HepG2 (cell line): Measurements from ENCODE around the gene TMEM240. TPM values are rescaled to one million over a fixed set of nuclear protein-coding genes. Genes with fewer than 3 reads are reported as not detected.

Experiments
- AKNA ChIP-seq: sonication (generic); formaldehyde crosslinking; IDR thresholded peaks from 2 replicates; pipeline ENCODE4 v1.4.0; 2020; ENCODE audit warnings: missing genetic modification reagents, borderline replicate concordance
- GABPA ChIP-seq, 2 experiments: IDR thresholded peaks; 2 replicates each; pipeline ENCODE4 v1.6.1; 2011 to 2016; ENCODE audit warnings: low read depth in 2 of 2, low read length in 1 of 2, missing biosample characterization in 1 of 2, missing genetic modification characterization in 1 of 2
- IRF9 ChIP-seq: sonication (generic); formaldehyde crosslinking; IDR thresholded peaks from 2 replicates; pipeline ENCODE4 v1.8.0; 2022; ENCODE audit warnings: missing genetic modification reagents, mild to moderate bottlenecking, borderline replicate concordance
- SIN3A ChIP-seq: IDR thresholded peaks from 2 replicates; pipeline ENCODE4 v1.6.1; 2011; ENCODE audit warnings: low read depth, mild to moderate bottlenecking, control low read depth, low read length, borderline replicate concordance
- ZNF101 ChIP-seq: sonication (generic); formaldehyde crosslinking; IDR thresholded peaks from 2 replicates; pipeline ENCODE4 v1.4.0; 2020; ENCODE audit warnings: mild to moderate bottlenecking, low read depth, missing genetic modification reagents, borderline replicate concordance
- ZNF772 ChIP-seq: sonication (generic); formaldehyde crosslinking; IDR thresholded peaks from 2 replicates; pipeline ENCODE4 v1.5.0; 2020; ENCODE audit warnings: mild to moderate bottlenecking, missing genetic modification reagents
- ZNF883 ChIP-seq: sonication (generic); formaldehyde crosslinking; IDR thresholded peaks from 2 replicates; pipeline ENCODE4 v1.5.1; 2020; ENCODE audit warnings: mild to moderate bottlenecking, missing genetic modification reagents; ENCODE audit errors: not compliant biosample characterization
- polyA plus RNA-seq, 8 experiments: library from polyadenylated mRNA; depleted of rRNA in 3 of 8; stranded (reverse) in 7 of 8; unstranded in 1 of 8; fragments of >200 nt; fragmentation: Illumina TruSeq in 4 of 8; extraction: Trizol in 4 of 8; gene quantifications; 2 replicates each; pipeline versions ENCODE4 v1.2.1 to v1.2.3, GENCODE V29; 2011 to 2016; ENCODE audit warnings: low read depth in 4 of 8, missing spikeins in 1 of 8, mixed read lengths in 1 of 8; ENCODE audit not compliant: insufficient read depth in 1 of 8
- total RNA-seq, 5 experiments: library from RNA; depleted of rRNA; stranded (reverse); fragments of >200 nt; fragmentation: Illumina TruSeq; extraction: Trizol; gene quantifications; 2 replicates each; pipeline ENCODE4 v1.2.3, GENCODE V29; 2016; ENCODE audit warnings: low read depth in 1 of 5
- TF ChIP-seq, protein P1 (sequence below): sonication (generic); formaldehyde crosslinking; IDR thresholded peaks from 2 replicates; pipeline ENCODE4 v1.5.1; 2020; ENCODE audit warnings: missing genetic modification reagents, mild to moderate bottlenecking, borderline replicate concordance
- TF ChIP-seq, protein P2 (sequence below): sonication (generic); formaldehyde crosslinking; IDR thresholded peaks from 2 replicates; pipeline ENCODE4 v1.4.0; 2020; ENCODE audit warnings: missing genetic modification reagents, borderline replicate concordance
- TF ChIP-seq, protein P3 (sequence below), 2 experiments: fragments of 450-650 bp in 1 of 2; sonication (generic) in 1 of 2; formaldehyde crosslinking; IDR thresholded peaks; 2 replicates each; pipeline versions ENCODE4 v1.5.0 to v1.8.0; 2020 to 2022; ENCODE audit warnings: mild to moderate bottlenecking in 1 of 2, missing genetic modification reagents in 1 of 2

The TMEM240 gene
- total and polyA plus RNA-seq, 2 of the 13 experiments (the other 11 are each of a cell fraction or from before 2014, with no cell fraction given): 0.17 TPM; not detected in 1

GRCh38 chr1:1511533-1512285, 28.7 kb downstream of the TMEM240 start, which contains the start of gene ATAD3A (continued):
- peak; percentile 27; the same call in 1 of the 2 replicates for TF ChIP-seq IRF9 (CRISPR knock-in tag)
- TF ChIP-seq SIN3A: peak; percentile 96; the same call in 1 of the 2 replicates
- peak; percentile 40 for TF ChIP-seq ZNF883 (CRISPR knock-in tag)
- TF ChIP-seq ZNF101: no peak
- TF ChIP-seq GABPA (IDR thresholded peaks at IDR 0.05; ENCODE audit: low read depth, low read length): 0 out of 2 replicates have a peak, but pooled peaks have one; percentile 30
- TF ChIP-seq GABPA (CRISPR knock-in tag; IDR thresholded peaks at IDR 0.05; ENCODE audit: low read depth): peak; percentile 82
- TF ChIP-seq, protein P1, sequence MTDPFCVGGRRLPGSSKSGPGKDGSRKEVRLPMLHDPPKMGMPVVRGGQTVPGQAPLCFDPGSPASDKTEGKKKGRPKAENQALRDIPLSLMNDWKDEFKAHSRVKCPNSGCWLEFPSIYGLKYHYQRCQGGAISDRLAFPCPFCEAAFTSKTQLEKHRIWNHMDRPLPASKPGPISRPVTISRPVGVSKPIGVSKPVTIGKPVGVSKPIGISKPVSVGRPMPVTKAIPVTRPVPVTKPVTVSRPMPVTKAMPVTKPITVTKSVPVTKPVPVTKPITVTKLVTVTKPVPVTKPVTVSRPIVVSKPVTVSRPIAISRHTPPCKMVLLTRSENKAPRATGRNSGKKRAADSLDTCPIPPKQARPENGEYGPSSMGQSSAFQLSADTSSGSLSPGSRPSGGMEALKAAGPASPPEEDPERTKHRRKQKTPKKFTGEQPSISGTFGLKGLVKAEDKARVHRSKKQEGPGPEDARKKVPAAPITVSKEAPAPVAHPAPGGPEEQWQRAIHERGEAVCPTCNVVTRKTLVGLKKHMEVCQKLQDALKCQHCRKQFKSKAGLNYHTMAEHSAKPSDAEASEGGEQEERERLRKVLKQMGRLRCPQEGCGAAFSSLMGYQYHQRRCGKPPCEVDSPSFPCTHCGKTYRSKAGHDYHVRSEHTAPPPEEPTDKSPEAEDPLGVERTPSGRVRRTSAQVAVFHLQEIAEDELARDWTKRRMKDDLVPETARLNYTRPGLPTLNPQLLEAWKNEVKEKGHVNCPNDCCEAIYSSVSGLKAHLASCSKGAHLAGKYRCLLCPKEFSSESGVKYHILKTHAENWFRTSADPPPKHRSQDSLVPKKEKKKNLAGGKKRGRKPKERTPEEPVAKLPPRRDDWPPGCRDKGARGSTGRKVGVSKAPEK (CRISPR knock-in tag): no peak
- TF ChIP-seq AKNA: no peak
- TF ChIP-seq, protein P2, sequence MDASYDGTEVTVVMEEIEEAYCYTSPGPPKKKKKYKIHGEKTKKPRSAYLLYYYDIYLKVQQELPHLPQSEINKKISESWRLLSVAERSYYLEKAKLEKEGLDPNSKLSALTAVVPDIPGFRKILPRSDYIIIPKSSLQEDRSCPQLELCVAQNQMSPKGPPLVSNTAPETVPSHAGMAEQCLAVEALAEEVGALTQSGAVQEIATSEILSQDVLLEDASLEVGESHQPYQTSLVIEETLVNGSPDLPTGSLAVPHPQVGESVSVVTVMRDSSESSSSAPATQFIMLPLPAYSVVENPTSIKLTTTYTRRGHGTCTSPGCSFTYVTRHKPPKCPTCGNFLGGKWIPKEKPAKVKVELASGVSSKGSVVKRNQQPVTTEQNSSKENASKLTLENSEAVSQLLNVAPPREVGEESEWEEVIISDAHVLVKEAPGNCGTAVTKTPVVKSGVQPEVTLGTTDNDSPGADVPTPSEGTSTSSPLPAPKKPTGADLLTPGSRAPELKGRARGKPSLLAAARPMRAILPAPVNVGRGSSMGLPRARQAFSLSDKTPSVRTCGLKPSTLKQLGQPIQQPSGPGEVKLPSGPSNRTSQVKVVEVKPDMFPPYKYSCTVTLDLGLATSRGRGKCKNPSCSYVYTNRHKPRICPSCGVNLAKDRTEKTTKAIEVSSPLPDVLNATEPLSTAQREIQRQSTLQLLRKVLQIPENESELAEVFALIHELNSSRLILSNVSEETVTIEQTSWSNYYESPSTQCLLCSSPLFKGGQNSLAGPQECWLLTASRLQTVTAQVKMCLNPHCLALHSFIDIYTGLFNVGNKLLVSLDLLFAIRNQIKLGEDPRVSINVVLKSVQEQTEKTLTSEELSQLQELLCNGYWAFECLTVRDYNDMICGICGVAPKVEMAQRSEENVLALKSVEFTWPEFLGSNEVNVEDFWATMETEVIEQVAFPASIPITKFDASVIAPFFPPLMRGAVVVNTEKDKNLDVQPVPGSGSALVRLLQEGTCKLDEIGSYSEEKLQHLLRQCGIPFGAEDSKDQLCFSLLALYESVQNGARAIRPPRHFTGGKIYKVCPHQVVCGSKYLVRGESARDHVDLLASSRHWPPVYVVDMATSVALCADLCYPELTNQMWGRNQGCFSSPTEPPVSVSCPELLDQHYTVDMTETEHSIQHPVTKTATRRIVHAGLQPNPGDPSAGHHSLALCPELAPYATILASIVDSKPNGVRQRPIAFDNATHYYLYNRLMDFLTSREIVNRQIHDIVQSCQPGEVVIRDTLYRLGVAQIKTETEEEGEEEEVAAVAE: peak; percentile 88; the same call in 1 of the 2 replicates
- peak; percentile 91 for TF ChIP-seq ZNF772 (CRISPR knock-in tag)
- TF ChIP-seq, protein P3, sequence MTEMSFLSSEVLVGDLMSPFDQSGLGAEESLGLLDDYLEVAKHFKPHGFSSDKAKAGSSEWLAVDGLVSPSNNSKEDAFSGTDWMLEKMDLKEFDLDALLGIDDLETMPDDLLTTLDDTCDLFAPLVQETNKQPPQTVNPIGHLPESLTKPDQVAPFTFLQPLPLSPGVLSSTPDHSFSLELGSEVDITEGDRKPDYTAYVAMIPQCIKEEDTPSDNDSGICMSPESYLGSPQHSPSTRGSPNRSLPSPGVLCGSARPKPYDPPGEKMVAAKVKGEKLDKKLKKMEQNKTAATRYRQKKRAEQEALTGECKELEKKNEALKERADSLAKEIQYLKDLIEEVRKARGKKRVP (CRISPR knock-in tag; IDR thresholded peaks at IDR 0.05): no peak
